DMS153 treated with DMSO at 0.1 percent for 48 hours (cell line): Measurements from ENCODE around the gene ANGPTL2.

ENCODE experiments used
- DNase-seq: peaks from one replicate; lab custom pipeline; 2025; ENCODE audit not compliant: unreplicated experiment; lab: John Stamatoyannopoulos, UW

Gene ANGPTL2

GRCh38 chr9:127137640-127138360 lies 15.4 kb upstream of the ANGPTL2 start:
- no peak for DNase-seq

GRCh38 chr9:127136880-127137639 lies 14.6 kb upstream of the ANGPTL2 start:
- DNase-seq: no peak

- no peak for DNase-seq
Measured at GRCh38 chr9:127136081-127136879, 13.8 kb upstream of the ANGPTL2 start.

GRCh38 chr9:127135056-127135745 lies 12.8 kb upstream of the ANGPTL2 start:
- DNase-seq: no peak

- no peak for DNase-seq
Measured at GRCh38 chr9:127133739-127134167, 11.3 kb upstream of the ANGPTL2 start.

- no peak for DNase-seq
Measured at GRCh38 chr9:127132921-127133647, 10.6 kb upstream of the ANGPTL2 start.

- DNase-seq: no peak
Measured at GRCh38 chr9:127132375-127132774, 9.9 kb upstream of the ANGPTL2 start.

- DNase-seq: no peak
Measured at GRCh38 chr9:127131871-127132270, 9.4 kb upstream of the ANGPTL2 start.

GRCh38 chr9:127130661-127131538 lies 8.5 kb upstream of the ANGPTL2 start:
- DNase-seq: no peak

GRCh38 chr9:127130235-127130634 lies 7.8 kb upstream of the ANGPTL2 start:
- no peak for DNase-seq

GRCh38 chr9:127129718-127130085 lies 7.3 kb upstream of the ANGPTL2 start:
- no peak for DNase-seq

- no peak for DNase-seq
Measured at GRCh38 chr9:127129073-127129717, 6.8 kb upstream of the ANGPTL2 start.

GRCh38 chr9:127128341-127129072 lies 6.1 kb upstream of the ANGPTL2 start:
- DNase-seq: no peak

GRCh38 chr9:127126971-127127370 lies 4.5 kb upstream of the ANGPTL2 start:
- no peak for DNase-seq

GRCh38 chr9:127124792-127125191 lies 2.4 kb upstream of the ANGPTL2 start:
- DNase-seq: no peak

GRCh38 chr9:127124111-127124531 lies 1.7 kb upstream of the ANGPTL2 start:
- DNase-seq: no peak

GRCh38 chr9:127123064-127123890 lies 842 bp upstream of the ANGPTL2 start:
- no peak for DNase-seq
